ENCODE data around the gene SS18. TPM values are rescaled to one million over a fixed set of nuclear protein-coding genes. Genes with fewer than 3 reads are reported as not detected.

The SS18 gene
- total and polyA plus RNA-seq, 2 of the 13 experiments (the other 11 are each of a cell fraction or from before 2014, with no cell fraction given) = 49.2 to 82.7 TPM

- TF ChIP-seq MAZ (IDR thresholded peaks at IDR 0.05; ENCODE audit: borderline replicate concordance, low read depth, low read length) = no peak
- no peak for TF ChIP-seq MAZ (CRISPR knock-in tag; IDR thresholded peaks at IDR 0.05; ENCODE audit: low read depth)
- no peak for TF ChIP-seq ZNF484 (CRISPR knock-in tag; IDR thresholded peaks at IDR 0.05; ENCODE audit: borderline replicate concordance, low read depth)
- no peak for TF ChIP-seq ATF1 (CRISPR knock-in tag; IDR thresholded peaks at IDR 0.05)
- TF ChIP-seq ZBTB2 (CRISPR knock-in tag; IDR thresholded peaks at IDR 0.05; ENCODE audit: low read depth) = no peak
- no peak; the same call in 1 of the 2 replicates for TF ChIP-seq ZNF263 (CRISPR knock-in tag; IDR thresholded peaks at IDR 0.05)
- no peak for TF ChIP-seq MLXIP (CRISPR knock-in tag; IDR thresholded peaks at IDR 0.05; ENCODE audit: borderline replicate concordance)
- TF ChIP-seq ZBTB4 (CRISPR knock-in tag; IDR thresholded peaks at IDR 0.05; ENCODE audit: borderline replicate concordance) = no peak
- no peak for TF ChIP-seq PTBP1 (IDR thresholded peaks at IDR 0.05; ENCODE audit: low read depth, low read length, poor library complexity, severe bottlenecking)
- 0 out of 2 replicates have a peak, but pooled peaks have one; percentile 35 for TF ChIP-seq ZNF564 (CRISPR knock-in tag; IDR thresholded peaks at IDR 0.05)
- no peak for TF ChIP-seq HOXA3 (CRISPR knock-in tag; IDR thresholded peaks at IDR 0.05)
- TF ChIP-seq RXRB (CRISPR knock-in tag; IDR thresholded peaks at IDR 0.05; ENCODE audit: borderline replicate concordance) = no peak; the same call in 1 of the 2 replicates
- no peak for TF ChIP-seq MAFF (IDR thresholded peaks at IDR 0.05; ENCODE audit: low read depth, low read length)
- no peak for TF ChIP-seq RCOR2 (CRISPR knock-in tag; IDR thresholded peaks at IDR 0.05)
- 0 out of 2 replicates have a peak, but pooled peaks have one; percentile 18 for TF ChIP-seq ZNF720 (CRISPR knock-in tag; IDR thresholded peaks at IDR 0.05)
- no peak for TF ChIP-seq THAP8 (CRISPR knock-in tag; IDR thresholded peaks at IDR 0.05; ENCODE audit: borderline replicate concordance)
- TF ChIP-seq PREB (CRISPR knock-in tag; IDR thresholded peaks at IDR 0.05) = no peak
Observed at GRCh38 chr18:26091047-26091630, 726 bp upstream of the SS18 start (continued).

Measured in HepG2 (cell line).